Measurements from ENCODE around the gene TRIM26. TPM values are rescaled to one million over a fixed set of nuclear protein-coding genes. Genes with fewer than 3 reads are reported as not detected.

TRIM26 gene
- total and polyA plus RNA-seq, 2 of the 8 experiments (the other 6 are each of a cell fraction or from before 2014, with no cell fraction given): 21.5 to 32.3 TPM

GRCh38 chr6:30198166-30199084 lies 14.8 kb downstream of the TRIM26 start (continued):
- TF ChIP-seq ATF2 (IDR thresholded peaks at IDR 0.05; ENCODE audit: low read length) (no peak), TBP (IDR thresholded peaks at IDR 0.05; ENCODE audit: low read depth, low read length) (no peak)
